ENCODE results near the gene ABCB11.
"Not testable (repeated sequence)": the region's sequence is repeated elsewhere in the genome, so short reads cannot be mapped to it uniquely, and the experiment has no call there.

ABCB11 gene

DNA sequence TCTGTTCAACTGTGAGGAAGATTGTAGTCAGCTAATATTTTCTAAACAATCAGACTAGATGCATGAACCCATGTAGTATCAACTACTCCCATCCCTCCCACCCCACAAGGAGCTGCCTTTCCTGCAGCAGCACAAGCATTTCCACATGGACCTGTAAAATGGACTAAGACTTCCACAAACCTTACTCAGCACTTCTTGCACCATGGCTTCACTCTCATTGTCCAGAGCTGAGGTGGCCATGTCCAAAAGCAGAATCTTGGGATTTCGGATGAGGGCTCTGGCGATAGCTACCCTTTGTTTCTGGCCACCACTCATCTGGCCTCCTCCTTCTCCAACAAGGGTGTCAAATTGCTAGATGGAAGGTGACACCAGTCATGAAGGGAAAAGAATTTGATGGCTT, 61.3 kb downstream of the ABCB11 start:
- no peak for DNase-seq

DNA sequence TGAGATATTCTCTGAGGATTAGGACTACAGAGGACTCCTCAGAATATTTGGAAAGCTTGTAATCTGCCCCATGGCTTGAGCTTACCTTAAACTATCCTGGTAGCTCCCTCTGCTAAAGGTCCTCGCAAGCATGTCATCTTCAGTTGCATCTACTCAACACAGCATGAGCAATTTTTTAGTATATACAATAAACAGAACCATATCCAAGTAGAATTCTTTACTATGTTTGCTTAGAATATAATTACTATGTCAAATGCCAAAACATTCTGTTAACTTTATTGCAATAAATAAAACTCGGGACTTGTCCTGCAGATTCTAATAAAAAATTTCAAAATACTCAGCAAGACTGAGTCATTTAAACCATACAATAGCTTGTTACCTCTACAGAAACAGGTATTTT, 62.8 kb downstream of the ABCB11 start:
- no peak for DNase-seq

DNA sequence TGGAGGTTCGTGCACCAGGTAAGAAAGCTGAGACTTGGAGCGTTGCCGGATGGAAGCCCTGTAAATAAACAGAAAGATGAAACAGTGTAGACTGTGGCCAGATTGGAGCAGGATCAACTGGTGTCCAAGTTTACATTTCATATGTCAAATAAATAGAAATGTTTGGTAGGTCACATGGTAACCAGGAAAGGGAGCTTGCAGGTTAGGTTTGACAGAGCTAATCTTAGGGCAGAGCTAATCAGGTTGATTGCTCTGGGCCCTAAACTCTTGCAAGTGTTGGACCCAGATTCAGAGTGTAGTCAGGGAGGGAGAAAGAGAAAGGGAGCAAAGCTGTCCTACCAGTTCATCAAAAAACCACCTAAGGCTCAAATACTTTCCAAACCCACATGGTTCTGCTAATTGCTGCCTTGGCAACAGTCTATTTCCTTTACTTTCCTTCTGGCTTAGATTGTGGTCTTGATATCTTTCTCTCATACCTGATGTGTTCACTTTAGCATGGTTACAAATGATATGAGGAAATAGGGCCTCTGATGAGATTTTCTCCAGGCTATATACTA, 66.8 kb downstream of the ABCB11 start:
- DNase-seq, result no peak

DNA sequence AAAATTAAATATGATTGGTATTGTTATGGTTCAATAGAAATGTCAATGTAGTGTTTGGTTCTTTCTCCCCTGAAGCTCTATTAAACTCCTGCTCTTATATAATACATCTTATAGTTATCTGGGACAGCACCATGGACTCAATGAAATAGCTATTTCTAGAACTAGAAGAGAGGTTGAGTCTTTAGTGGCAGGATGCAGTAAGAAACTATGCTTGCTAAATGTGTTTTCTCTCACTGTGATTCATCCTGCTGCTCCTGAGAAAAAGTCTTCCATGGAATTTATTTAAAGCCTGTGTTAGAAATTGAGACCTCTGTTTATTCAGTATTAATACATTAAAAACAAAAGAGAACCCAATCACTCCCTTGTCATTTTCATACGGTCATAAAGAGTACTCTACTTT, 68.5 kb downstream of the ABCB11 start:
- DNase-seq, result no peak

DNA sequence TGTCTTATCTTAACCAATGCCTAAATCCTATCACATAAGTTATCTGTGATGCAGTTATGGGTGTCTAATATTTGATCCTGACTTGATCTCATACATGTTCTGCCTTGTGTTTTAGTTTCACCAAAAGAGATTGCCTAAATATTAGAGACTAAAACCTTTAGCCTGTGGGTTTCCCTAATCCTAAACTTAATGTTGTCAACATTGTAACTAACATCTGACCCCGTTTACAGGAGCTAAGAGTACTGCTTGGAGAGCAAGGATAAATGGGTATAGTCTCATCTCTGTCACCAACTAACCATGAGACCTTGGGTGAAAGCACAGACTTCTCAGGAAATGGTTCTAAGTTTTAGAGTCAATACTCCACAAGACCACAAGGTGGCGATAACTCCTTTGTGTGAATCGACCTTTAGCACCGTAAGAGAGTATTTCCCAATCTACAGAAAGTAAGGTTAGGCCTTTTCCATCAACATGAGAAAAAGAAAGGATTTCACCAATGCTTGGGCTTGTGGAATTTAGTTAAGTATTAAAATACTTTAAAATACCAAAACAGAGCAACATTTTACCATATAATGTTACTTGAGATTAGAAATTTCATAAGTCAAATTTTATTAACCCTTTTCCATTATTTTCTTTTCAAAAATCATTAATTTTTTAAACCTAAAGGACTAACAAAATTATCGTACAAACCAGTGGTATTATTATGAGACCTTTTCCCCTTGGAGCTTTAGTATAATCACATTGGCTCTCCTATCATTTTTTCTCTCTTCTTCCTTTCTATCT, 69.5 kb downstream of the ABCB11 start:
- DNase-seq, result peak; percentile 62

DNA sequence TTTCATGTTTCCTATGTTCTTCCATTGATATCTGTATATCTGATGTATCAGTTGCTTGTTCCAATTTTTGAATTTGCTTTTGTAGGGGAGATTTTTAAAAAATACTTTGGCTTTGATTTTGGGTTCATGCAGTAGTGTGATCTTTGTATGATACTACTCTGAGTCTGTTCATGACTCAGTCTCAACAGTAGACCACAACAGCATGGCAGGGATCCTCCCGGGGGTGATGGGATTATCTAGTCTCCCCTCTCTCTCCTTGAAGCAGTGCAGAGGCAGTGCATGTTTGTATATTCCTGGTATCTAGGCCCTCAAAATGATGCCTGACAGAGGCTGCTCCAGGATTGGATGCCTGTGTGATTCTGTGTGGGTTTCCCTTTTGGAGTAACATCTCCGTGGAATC, 74.7 kb downstream of the ABCB11 start:
- no peak for DNase-seq

DNA sequence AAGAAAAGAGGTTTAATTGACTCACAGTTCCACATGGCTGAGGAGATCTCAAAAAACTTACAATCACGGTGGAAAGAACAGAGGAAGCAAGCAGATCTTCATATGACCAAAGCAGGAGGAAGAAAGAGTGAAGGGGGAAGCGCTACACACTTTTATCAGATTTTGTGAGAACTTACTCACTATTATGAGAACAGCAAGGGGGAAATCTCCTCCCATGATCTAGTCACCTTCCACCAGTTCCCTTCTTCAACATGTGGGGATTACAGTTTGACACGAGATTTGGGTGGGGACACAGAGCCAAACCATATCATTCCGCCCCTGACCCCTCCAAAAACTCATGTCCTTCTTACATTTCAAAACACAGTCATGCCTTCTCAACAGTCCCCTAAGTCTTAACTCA, 75.8 kb downstream of the ABCB11 start:
- DNase-seq, result no peak

DNA sequence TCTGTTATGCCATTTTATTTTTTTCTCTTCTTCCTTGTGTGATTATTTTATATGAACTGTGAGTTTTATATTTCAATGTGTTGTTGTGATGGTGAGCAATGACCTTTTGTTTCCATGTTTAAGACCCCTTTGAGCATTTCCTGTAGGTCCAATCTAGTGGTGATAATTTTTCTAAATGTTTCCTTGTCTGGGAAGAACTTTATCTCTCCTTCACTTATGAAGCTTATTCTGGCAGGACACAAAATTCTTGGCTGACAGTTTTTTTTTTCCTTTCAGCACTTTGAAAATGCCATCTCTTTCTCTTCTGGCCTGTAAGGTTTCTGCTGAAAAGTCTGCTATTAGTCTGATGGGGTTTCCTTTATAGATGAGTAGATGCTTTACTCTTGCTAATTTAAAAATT, 76.9 kb downstream of the ABCB11 start:
- no peak for DNase-seq

DNA sequence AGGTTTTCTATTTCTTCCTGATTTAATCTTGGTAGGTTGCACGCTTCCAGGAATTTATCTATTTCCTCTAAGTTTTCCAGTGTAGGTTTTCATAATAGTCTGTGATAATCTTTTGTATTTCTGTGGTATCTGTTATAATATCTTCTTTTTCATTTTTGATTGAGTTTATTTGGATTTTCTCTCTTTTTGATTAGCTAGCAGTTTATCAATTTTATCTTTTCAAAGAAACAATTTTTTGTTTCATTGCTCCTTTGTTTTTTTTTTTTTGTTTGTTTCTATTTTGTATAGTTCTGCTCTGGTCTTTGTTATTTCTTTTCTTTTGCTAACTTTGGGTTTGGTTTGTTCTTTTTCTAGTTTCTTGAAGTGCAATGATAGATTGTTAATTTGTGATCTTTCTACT, 78.7 kb downstream of the ABCB11 start:
- DNase-seq, result no peak

DNA sequence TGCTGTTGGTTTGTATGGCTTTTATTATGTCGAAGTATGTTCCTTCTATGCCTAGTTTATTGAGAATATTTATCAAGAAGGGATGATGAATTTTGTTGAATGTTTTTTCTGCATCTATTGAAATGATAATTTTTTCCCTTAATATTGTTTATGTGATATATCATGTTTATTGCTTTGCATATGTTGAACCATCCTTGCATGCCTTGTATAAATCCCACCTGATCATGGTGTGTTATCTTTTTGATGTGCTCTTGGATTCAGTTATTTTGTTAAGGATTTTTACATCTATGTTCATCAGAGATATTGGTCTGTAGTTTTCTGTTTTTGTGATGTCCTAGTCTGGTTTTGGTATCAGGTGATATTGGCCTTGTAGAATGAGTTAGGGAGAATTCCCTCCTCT, 79.3 kb downstream of the ABCB11 start:
- no peak for DNase-seq

DNA sequence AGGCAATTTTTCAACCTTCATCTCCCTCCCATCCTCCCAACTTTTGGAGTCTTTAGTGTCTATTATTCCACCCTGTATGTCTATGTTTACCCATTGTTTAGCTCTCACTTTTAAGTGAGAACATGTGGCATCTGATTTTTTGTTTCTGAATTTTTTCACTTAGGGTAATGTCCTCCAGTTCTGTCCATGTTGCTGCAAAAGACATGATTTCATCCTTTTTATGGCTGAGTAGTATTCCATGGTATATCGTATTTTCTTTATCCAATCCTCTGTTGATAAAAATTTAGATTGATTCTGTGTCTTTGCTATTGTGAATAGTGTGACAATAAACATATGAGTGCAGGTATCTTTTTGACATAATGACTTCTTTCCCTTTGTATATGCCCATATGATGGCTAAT, 81.8 kb downstream of the ABCB11 start:
- no peak for DNase-seq

DNA sequence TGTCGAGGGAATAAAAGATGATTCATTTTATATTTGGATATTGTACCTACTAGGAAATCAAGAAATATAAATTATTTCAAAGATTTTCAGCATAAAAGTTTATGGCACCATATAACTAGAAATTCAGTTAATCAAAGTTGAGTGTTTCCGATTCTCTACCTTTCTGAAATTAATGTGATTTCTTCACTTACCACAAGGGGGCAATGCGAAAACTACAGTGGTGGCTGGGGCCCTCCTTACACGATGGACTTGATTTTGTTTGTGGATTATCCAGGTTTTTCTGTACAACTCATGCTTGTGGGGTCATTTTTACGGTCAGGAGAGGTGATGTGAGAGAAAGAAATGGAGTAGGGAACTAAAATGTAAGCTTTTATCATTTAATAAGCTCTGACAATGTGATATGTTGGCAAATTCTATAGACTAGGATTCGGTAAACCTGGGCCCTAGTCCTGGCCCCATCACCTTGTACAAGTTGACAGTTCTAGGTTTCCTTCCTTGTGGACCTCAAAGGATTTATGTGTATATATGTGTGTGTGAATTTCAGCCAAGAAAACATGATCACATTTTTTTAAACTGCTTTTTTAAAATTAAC, 82.4 kb downstream of the ABCB11 start:
- DNase-seq, result no peak

DNA sequence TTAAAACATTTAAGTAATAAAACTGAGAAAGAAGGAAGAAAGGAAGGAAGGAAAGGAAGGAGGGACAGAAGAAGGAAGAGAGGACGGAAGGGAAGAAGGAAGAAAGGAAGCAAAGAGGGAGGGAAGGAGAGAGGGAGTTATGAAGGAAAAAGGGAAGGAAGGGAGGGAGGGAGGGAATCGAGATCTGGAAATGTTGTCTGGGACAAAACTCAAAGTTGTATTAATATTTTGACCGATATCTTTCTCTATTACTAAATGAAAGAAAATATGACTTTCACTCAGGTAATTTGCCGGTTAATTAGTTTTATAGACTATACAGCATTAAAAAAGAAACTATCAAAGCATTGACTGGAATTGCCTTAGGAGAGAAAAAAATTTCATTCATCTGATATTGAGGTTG, 85.6 kb downstream of the ABCB11 start:
- no peak for DNase-seq

DNA sequence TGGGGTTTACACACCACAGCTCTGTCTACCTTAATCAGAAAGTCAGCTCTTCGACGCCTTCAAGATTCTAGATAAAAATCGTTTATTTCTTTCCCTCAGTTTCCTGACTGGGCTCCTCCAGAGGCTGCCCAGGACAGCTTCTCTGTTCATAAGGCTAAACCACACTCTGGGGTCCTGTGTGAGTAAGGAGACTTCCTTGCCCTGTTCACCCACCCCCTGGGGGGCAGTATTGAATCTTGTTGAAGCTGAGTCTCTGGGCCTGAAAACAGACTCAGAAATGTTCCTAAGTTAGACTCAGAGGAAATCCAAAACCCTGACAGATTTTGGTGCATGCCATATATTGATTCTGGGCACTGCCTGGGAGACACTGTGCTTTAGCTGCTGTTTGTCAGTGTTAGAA, 87.1 kb downstream of the ABCB11 start:
- no peak for DNase-seq

DNA sequence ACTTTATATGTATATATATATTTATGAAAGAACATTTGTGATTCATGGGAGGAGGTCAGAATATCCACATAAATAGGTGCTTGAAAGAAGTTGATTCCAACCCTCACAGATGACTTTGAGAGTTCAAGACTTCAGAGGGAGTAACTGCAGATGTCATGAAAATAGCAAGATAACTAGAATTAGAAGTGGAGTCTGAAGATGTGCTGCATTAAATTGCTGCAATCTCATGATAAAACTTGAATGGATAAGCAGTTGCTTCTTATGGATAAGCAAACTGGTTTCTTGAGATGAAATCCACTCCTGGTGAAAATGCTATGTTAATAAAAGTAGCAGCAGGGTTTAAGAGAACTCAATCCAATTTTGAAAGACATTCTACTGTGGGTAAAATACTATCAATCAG, 89.8 kb downstream of the ABCB11 start:
- no peak for DNase-seq

DNA sequence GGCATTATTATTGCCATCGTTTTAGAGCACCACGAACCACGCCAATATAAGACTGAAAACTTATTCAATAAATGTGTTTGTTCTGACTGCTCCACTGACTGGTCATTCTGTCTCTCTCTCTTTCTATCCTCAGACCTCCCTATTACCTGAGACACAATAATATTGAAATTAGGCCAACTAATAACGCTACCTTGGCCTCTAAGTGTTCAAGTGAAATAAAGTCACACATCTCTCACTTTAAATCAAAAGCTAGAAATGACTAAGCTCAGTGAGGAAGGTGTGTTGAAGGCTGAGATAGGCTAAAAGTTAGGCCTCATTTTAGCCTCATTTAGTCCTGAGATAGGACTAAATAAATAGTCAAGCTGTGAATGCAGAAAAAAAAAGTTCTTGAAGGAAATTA, 91.2 kb downstream of the ABCB11 start:
- DNase-seq, result no peak

DNA sequence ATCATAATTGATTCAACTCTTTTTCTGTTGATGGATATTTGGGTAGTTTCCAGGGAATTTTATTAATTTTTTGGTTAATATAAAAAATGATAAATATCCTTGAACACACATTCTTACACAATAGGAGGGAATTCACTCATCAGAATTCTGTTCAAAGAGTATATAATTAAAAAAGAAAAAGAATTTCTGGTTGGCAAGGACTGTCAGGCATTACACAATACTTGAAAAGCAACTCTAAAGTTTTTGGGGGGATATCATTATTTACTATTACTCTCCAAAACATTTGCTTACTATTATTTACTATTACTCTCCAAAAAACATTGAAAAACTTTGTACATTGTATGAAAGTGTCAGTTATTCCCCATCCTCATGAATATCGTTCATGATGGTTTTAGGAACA, 92.1 kb downstream of the ABCB11 start:
- no peak for DNase-seq

DNA sequence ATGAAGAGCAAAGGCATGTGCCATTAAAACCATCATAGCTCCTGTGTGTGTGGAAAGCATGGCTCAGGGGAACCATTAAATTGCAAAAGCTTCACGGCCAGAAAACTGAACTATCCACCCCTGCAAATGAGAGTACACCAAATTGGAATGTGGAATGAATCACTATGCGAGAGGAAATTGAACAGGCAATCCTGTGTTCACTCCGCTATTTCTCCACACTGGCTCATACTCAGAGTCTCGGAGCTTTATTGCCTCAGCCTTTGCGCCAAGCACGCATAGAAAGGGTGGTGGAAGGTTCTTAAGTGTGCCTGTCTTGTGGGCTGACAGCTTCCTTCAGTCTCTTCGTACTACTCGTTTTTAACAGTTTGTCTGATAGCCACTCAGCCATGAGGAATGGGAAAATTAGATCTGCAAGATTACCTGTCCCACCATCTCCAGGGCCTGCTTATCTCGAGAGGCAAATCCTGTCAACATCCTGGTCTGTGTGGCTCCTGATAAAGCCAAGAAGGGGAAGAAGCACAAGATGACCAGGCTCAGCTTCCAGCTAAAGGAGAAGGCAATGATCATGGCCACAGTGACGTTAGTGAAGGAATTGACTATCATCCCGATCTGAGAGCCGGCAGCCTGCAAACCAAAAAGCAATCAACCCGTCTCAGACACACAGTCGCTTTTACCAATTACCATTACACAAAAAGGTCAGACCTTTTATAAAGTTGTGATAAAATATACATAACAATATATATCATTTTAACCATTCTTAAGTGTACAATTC, 95.1 kb downstream of the ABCB11 start:
- DNase-seq, result no peak

DNA sequence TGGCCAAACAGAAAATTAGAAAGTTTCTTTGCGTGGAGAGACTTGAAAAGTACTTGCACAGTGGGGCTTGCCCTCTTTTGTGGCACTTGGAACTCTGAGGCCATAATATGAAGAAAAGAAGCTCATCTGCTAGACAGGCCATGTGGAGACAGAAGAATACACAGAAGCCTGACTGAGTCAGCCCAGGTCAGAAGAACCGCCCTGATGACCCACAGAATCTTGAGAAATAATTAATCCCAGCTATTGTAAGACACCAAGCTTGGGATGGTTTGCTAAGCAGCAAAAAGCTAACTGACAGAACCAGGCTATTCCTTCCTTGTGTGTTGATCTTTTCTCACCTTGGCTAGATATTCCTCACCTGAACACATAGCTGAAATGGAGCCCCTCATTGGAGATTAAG, 96.3 kb downstream of the ABCB11 start:
- no peak for DNase-seq

DNA sequence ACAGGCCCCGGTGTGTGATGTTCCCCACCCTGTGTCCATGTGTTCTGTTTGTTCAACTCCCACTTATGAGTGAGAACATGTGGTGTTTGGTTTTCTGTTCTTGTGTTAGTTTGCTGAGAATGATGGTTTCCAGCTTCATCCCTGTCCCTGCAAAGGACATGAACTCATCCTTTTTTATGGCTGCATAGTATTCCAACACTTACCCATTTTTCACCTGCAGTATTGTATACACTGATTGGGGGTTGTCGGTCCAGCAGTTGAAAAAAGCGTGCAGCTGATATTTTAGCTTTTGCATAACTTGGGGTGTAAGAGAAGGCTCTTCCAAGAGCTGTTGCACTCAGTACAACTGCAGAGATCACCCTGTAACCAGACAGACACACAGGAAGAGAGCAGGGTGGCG, 99.0 kb downstream of the ABCB11 start:
- not testable (repeated sequence) for DNase-seq

DNA sequence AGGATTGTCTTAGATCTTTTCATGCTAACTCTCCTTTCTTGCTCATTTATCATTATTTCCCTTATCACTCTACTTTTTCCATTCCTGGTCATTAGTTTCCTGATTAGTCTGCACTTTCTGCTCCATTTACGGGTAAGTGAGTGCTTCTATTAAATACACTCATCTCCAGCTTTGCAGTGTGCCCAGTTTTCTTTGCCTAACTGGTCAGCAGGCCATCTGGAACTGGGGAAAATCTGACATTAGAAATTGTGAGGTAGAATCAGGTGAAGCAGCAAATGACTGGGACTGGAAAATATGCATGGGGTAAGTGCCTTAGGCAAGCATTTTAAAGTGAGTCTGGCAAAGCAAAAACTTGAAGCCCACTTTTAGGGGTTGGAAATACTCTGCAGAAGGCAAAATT, 100.9 kb downstream of the ABCB11 start:
- no peak for DNase-seq

DNA sequence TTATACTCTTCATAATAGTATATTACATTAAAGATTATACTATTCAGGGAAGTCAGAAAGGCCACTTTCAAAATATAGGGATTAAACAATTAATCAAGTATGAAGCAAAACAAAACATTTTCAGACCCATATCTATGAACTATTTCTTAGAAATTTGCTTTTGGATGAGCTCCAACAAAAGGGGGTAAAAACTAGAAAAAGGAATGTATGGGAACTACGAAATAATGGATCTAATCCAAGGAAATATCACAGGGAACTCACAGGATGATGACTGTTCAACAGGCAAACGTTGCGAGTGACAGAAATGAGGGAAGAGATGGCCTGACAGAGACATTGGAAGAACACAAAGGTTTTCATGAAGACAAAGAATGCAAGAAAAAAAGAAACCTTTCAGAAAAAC, 102.1 kb downstream of the ABCB11 start:
- no peak for DNase-seq

DNA sequence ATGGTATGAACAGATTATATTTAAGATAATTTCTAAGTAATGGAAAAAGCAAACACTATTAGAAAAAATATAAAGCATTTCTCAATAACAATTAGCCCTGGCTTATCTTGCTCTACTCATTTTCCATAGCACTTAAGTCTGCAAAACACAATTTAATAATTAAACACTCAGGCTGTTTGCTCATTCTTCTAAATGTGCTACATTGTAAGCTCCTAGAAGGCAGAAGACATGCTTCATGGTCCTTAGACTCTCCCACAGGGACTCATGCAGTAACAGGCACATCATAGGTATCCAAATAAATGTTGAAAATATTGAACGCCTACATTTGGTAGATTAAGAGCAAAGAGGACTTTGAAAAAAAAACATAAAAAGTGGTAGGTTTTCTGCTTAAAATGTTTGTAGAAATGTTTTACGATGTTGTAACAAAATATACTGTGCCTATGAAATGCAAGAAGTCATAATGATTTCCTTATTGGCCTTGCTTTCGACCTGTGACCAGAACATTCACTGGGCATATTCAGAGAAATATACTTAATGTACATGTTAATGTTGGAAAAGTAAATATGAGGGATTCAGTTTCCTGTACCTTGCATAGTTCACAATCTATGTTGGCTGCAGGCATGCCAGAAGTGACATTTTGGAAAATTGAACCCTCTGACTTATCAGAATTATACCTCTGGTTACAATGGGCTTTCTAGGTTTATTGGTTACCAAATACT, 102.9 kb downstream of the ABCB11 start:
- DNase-seq, result peak; percentile 27
